Neural crest cell (in vitro differentiated cells): ENCODE data around the gene TCTN3. TPM values are rescaled to one million over a fixed set of nuclear protein-coding genes. Genes with fewer than 3 reads are reported as not detected.
"Not testable (repeated sequence)": the region's sequence is repeated elsewhere in the genome, so short reads cannot be mapped to it uniquely, and the experiment has no call there.

ENCODE experiments used
- DNase-seq: peaks from one replicate; pipeline ENCODE4 v3.0.0; 2021; ENCODE audit warnings: low read depth, mixed read lengths, low spot score
- H3K27ac Mint-ChIP-seq: one replicate; pipeline ENCODE4 v1.8.0; 2021; ENCODE audit warnings: mild to moderate bottlenecking, mixed read lengths; ENCODE audit not compliant: unreplicated experiment
- H3K27me3 Mint-ChIP-seq: 2 replicates; pipeline ENCODE4 v1.8.0; 2021; ENCODE audit warnings: low read depth, mild to moderate bottlenecking, mixed read lengths
- H3K36me3 Mint-ChIP-seq: 2 replicates; pipeline ENCODE4 v1.8.0; 2021; ENCODE audit warnings: low read depth, mild to moderate bottlenecking, mixed read lengths
- H3K4me1 Mint-ChIP-seq: 2 replicates; pipeline ENCODE4 v1.8.0; 2021; ENCODE audit warnings: mixed read lengths
- H3K4me3 Mint-ChIP-seq: one replicate; pipeline ENCODE4 v1.8.0; 2021; ENCODE audit warnings: mild to moderate bottlenecking, mixed read lengths
- H3K9me3 Mint-ChIP-seq: 2 replicates; pipeline ENCODE4 v1.8.0; 2021; ENCODE audit warnings: mixed read lengths
- CTCF ChIP-seq: fragments of 200-600 bp; sonication (generic); conservative IDR thresholded peaks from 2 replicates; pipeline ENCODE4 v1.5.0; 2021; ENCODE audit warnings: antibody characterized with exemption, mild to moderate bottlenecking
- total RNA-seq: library from RNA; stranded (reverse); gene quantifications from 2 replicates; pipeline ENCODE4 v1.2.1, GENCODE V29; 2021

Gene TCTN3
- total RNA-seq, 1 donor from 2014 or later: 45.5 TPM

- no peak for TF ChIP-seq CTCF
- peaks cover 8% of the 10 kb centered on the region for H3K4me1 Mint-ChIP-seq
- H3K4me3 Mint-ChIP-seq: no peak overlapping the region
- H3K27ac Mint-ChIP-seq: no peak overlapping the region
- no peaks in the 10 kb centered on the region for H3K36me3 Mint-ChIP-seq
- no peak for DNase-seq
- H3K27me3 Mint-ChIP-seq: no peaks in the 10 kb centered on the region
- H3K9me3 Mint-ChIP-seq: no peaks in the 10 kb centered on the region
Observed at GRCh38 chr10:95739056-95739455, 45.3 kb upstream of the TCTN3 start.

GRCh38 chr10:95732907-95733306, 39.2 kb upstream of the TCTN3 start:
- H3K9me3 Mint-ChIP-seq, H3K4me3 Mint-ChIP-seq, H3K27me3 Mint-ChIP-seq, H3K4me1 Mint-ChIP-seq, H3K36me3 Mint-ChIP-seq, H3K27ac Mint-ChIP-seq, DNase-seq: not testable (repeated sequence)

GRCh38 chr10:95730233-95730632, 36.5 kb upstream of the TCTN3 start:
- H3K36me3 Mint-ChIP-seq: no peaks in the 10 kb centered on the region
- TF ChIP-seq CTCF: no peak
- no peaks in the 10 kb centered on the region for H3K27me3 Mint-ChIP-seq
- no peak for DNase-seq
- H3K4me1 Mint-ChIP-seq: no peaks in the 10 kb centered on the region
- H3K9me3 Mint-ChIP-seq: peaks cover 8% of the 10 kb centered on the region
- H3K27ac Mint-ChIP-seq: no peak overlapping the region
- no peak overlapping the region for H3K4me3 Mint-ChIP-seq

GRCh38 chr10:95729323-95730055, 35.8 kb upstream of the TCTN3 start:
- Mint-ChIP-seq H3K36me3 (peaks cover 2% of the 10 kb centered on the region), H3K9me3 (peaks cover 14% of the 10 kb centered on the region), H3K4me3 (no peak overlapping the region), H3K27me3 (peaks cover 4% of the 10 kb centered on the region), H3K4me1 (no peaks in the 10 kb centered on the region), H3K27ac (no peak overlapping the region)
- DNase-seq: no peak
- TF ChIP-seq CTCF: no peak

GRCh38 chr10:95728526-95728925, 34.8 kb upstream of the TCTN3 start:
- Mint-ChIP-seq H3K4me3 (no peak overlapping the region), H3K4me1 (no peaks in the 10 kb centered on the region), H3K36me3 (peaks cover 2% of the 10 kb centered on the region), H3K27me3 (peaks cover 6% of the 10 kb centered on the region), H3K9me3 (peaks cover 12% of the 10 kb centered on the region), H3K27ac (no peak overlapping the region)
- no peak for DNase-seq
- TF ChIP-seq CTCF: no peak

GRCh38 chr10:95722496-95722895, 28.8 kb upstream of the TCTN3 start:
- not testable (repeated sequence) for H3K4me3 Mint-ChIP-seq, H3K27me3 Mint-ChIP-seq, DNase-seq, H3K27ac Mint-ChIP-seq, H3K4me1 Mint-ChIP-seq, H3K36me3 Mint-ChIP-seq
- peaks cover 12% of the 10 kb centered on the region for H3K9me3 Mint-ChIP-seq

GRCh38 chr10:95720745-95721144, 27.0 kb upstream of the TCTN3 start:
- H3K27ac Mint-ChIP-seq, H3K4me1 Mint-ChIP-seq, H3K4me3 Mint-ChIP-seq, H3K27me3 Mint-ChIP-seq, H3K36me3 Mint-ChIP-seq, DNase-seq: not testable (repeated sequence)
- H3K9me3 Mint-ChIP-seq: peaks cover 12% of the 10 kb centered on the region
